K562 (cell line): Measurements from ENCODE around the gene AKNA. TPM values are rescaled to one million over a fixed set of nuclear protein-coding genes. Genes with fewer than 3 reads are reported as not detected.

Source experiments
- ATF7 ChIP-seq: fragments of 450-650 bp; IDR thresholded peaks from 2 replicates; pipeline ENCODE4 v1.7.1; 2014; ENCODE audit warnings: mild to moderate bottlenecking, moderate library complexity
- CEBPG ChIP-seq, 3 experiments: fragments of 200-800 bp in 1 of 3; sonication (Bioruptor generic) in 1 of 3; sonication (generic) in 1 of 3; formaldehyde crosslinking in 1 of 3; IDR thresholded peaks in 2 of 3; conservative IDR thresholded peaks in 1 of 3; 2 replicates each; pipeline versions ENCODE4 v1.6.1 to v1.8.0; 2016 to 2022; ENCODE audit warnings: missing compliant biosample characterization in 2 of 3, missing genetic modification characterization in 2 of 3, mild to moderate bottlenecking in 1 of 3, missing genetic modification reagents in 1 of 3
- E2F6 ChIP-seq, 2 experiments: IDR thresholded peaks; 2 replicates each; pipeline ENCODE4 v1.6.1; 2011; ENCODE audit warnings: borderline replicate concordance in 1 of 2, control low read depth in 1 of 2, low read depth in 1 of 2, low read length in 1 of 2, mild to moderate bottlenecking in 1 of 2, mixed read lengths in 1 of 2, moderate library complexity in 1 of 2; ENCODE audit not compliant: insufficient read depth in 1 of 2, insufficient read length in 1 of 2, poor library complexity in 1 of 2, severe bottlenecking in 1 of 2; ENCODE audit errors: extremely low read depth in 1 of 2
- EP400 ChIP-seq: fragments of 450-650 bp; IDR thresholded peaks from 2 replicates; pipeline ENCODE4 v1.6.1; 2017; ENCODE audit warnings: antibody characterized with exemption, mild to moderate bottlenecking, moderate library complexity
- MYC ChIP-seq, 2 experiments: fragments of 250-450 bp in 1 of 2; sonication (Bioruptor Pico) in 1 of 2; IDR thresholded peaks; 2 replicates each; pipeline versions ENCODE4 v1.5.1 to v1.6.1; 2012 to 2021; ENCODE audit warnings: low read depth in 2 of 2, borderline replicate concordance in 1 of 2, improper control_type of control experiment in 1 of 2, low read length in 1 of 2, mild to moderate bottlenecking in 1 of 2, moderate library complexity in 1 of 2
- NR2C2 ChIP-seq, 2 experiments: fragments of 200-800 bp in 1 of 2; sonication (Bioruptor generic) in 1 of 2; sonication (generic) in 1 of 2; formaldehyde crosslinking in 1 of 2; IDR thresholded peaks; 2 replicates each; pipeline versions ENCODE4 v1.6.1 to v1.8.0; 2016 to 2022; ENCODE audit warnings: mild to moderate bottlenecking in 1 of 2, missing compliant biosample characterization in 1 of 2, missing genetic modification characterization in 1 of 2, missing genetic modification reagents in 1 of 2
- SPI1 ChIP-seq: IDR thresholded peaks from 2 replicates; pipeline ENCODE4 v1.6.1; 2011; ENCODE audit warnings: low read depth, low read length, control low read depth, borderline replicate concordance
- TRIM24 ChIP-seq, 2 experiments: fragments of 450-650 bp; IDR thresholded peaks; 2 replicates each; pipeline ENCODE4 v1.6.1; 2016
- ZSCAN32 ChIP-seq: fragments of 450-650 bp; formaldehyde crosslinking; IDR thresholded peaks from 2 replicates; pipeline ENCODE4 v1.4.0; 2020; ENCODE audit warnings: mild to moderate bottlenecking, moderate library complexity
- polyA plus RNA-seq, 8 experiments: library from polyadenylated mRNA; depleted of rRNA in 4 of 8; stranded (reverse) in 5 of 8; unstranded in 3 of 8; fragments of >200 nt; fragmentation: Nextera tagmentation in 2 of 8; fragmentation: Illumina TruSeq in 1 of 8; extraction: Ambion mirVana in 2 of 8; extraction: Trizol in 1 of 8; gene quantifications; 2 replicates each; pipeline versions ENCODE4 v1.2.1 to v1.2.3, GENCODE V29; 2011 to 2014; ENCODE audit warnings: inconsistent platforms in 1 of 8, missing spikeins in 1 of 8
- total RNA-seq, 7 experiments: library from RNA; depleted of rRNA in 6 of 7; stranded (reverse); fragments of >200 nt in 6 of 7; fragmentation: Illumina TruSeq in 2 of 7; extraction: Trizol in 2 of 7; gene quantifications; 2 replicates each; pipeline versions ENCODE4 v1.2.1 to v1.2.3, GENCODE V29; 2011 to 2021; ENCODE audit warnings: low replicate concordance in 1 of 7
- TF ChIP-seq, protein P1 (sequence below): fragments of 450-650 bp; IDR thresholded peaks from 2 replicates; pipeline ENCODE4 v1.6.1; 2016; ENCODE audit warnings: mild to moderate bottlenecking, moderate library complexity
- TF ChIP-seq, protein P2 (sequence below): fragments of 450-650 bp; IDR thresholded peaks from 2 replicates; pipeline ENCODE4 v1.6.1; 2016; ENCODE audit warnings: missing biosample characterization, missing genetic modification characterization

The AKNA gene
- total and polyA plus RNA-seq, 9 of the 15 experiments (the other 6 are each of a cell fraction or from before 2014, with no cell fraction given) = 0.29 to 20.5 (median 3.9) TPM

DNA sequence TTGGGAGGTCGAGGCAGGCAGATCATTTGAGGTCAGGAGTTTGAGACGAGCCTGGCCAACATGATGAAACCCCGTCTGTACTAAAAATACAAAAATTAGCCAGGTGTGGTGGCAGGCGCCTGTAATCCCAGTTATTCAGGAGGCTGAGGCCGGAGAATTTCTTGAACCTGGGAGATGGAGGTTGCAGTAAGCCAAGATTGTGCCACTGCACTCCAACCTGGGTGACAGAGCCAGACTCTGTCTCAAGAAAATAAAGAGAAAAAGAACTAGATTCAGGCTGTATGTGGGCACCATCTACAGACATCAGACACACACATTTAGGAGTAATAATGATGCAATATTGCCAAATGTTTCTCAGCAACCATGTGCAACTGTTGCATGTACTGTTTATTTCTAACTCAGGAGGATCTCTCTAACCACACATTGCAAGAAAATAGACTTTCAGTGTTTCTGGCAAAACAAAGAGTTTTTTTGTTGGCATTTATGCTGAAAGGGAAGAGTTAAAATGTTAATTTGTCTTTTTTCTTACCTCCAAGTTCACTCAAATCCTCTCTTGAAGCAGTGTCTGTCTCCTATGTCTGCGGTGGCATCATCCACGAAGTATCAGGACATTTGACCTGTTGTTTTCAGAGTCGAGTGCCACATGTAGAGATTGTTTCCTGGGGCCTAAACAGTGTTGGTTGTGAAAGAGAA lies 70.0 kb downstream of the AKNA start (continued):
- TF ChIP-seq, protein P1, sequence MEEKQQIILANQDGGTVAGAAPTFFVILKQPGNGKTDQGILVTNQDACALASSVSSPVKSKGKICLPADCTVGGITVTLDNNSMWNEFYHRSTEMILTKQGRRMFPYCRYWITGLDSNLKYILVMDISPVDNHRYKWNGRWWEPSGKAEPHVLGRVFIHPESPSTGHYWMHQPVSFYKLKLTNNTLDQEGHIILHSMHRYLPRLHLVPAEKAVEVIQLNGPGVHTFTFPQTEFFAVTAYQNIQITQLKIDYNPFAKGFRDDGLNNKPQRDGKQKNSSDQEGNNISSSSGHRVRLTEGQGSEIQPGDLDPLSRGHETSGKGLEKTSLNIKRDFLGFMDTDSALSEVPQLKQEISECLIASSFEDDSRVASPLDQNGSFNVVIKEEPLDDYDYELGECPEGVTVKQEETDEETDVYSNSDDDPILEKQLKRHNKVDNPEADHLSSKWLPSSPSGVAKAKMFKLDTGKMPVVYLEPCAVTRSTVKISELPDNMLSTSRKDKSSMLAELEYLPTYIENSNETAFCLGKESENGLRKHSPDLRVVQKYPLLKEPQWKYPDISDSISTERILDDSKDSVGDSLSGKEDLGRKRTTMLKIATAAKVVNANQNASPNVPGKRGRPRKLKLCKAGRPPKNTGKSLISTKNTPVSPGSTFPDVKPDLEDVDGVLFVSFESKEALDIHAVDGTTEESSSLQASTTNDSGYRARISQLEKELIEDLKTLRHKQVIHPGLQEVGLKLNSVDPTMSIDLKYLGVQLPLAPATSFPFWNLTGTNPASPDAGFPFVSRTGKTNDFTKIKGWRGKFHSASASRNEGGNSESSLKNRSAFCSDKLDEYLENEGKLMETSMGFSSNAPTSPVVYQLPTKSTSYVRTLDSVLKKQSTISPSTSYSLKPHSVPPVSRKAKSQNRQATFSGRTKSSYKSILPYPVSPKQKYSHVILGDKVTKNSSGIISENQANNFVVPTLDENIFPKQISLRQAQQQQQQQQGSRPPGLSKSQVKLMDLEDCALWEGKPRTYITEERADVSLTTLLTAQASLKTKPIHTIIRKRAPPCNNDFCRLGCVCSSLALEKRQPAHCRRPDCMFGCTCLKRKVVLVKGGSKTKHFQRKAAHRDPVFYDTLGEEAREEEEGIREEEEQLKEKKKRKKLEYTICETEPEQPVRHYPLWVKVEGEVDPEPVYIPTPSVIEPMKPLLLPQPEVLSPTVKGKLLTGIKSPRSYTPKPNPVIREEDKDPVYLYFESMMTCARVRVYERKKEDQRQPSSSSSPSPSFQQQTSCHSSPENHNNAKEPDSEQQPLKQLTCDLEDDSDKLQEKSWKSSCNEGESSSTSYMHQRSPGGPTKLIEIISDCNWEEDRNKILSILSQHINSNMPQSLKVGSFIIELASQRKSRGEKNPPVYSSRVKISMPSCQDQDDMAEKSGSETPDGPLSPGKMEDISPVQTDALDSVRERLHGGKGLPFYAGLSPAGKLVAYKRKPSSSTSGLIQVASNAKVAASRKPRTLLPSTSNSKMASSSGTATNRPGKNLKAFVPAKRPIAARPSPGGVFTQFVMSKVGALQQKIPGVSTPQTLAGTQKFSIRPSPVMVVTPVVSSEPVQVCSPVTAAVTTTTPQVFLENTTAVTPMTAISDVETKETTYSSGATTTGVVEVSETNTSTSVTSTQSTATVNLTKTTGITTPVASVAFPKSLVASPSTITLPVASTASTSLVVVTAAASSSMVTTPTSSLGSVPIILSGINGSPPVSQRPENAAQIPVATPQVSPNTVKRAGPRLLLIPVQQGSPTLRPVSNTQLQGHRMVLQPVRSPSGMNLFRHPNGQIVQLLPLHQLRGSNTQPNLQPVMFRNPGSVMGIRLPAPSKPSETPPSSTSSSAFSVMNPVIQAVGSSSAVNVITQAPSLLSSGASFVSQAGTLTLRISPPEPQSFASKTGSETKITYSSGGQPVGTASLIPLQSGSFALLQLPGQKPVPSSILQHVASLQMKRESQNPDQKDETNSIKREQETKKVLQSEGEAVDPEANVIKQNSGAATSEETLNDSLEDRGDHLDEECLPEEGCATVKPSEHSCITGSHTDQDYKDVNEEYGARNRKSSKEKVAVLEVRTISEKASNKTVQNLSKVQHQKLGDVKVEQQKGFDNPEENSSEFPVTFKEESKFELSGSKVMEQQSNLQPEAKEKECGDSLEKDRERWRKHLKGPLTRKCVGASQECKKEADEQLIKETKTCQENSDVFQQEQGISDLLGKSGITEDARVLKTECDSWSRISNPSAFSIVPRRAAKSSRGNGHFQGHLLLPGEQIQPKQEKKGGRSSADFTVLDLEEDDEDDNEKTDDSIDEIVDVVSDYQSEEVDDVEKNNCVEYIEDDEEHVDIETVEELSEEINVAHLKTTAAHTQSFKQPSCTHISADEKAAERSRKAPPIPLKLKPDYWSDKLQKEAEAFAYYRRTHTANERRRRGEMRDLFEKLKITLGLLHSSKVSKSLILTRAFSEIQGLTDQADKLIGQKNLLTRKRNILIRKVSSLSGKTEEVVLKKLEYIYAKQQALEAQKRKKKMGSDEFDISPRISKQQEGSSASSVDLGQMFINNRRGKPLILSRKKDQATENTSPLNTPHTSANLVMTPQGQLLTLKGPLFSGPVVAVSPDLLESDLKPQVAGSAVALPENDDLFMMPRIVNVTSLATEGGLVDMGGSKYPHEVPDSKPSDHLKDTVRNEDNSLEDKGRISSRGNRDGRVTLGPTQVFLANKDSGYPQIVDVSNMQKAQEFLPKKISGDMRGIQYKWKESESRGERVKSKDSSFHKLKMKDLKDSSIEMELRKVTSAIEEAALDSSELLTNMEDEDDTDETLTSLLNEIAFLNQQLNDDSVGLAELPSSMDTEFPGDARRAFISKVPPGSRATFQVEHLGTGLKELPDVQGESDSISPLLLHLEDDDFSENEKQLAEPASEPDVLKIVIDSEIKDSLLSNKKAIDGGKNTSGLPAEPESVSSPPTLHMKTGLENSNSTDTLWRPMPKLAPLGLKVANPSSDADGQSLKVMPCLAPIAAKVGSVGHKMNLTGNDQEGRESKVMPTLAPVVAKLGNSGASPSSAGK = 0 out of 2 replicates have a peak, but pooled peaks have one; percentile 32
- TF ChIP-seq E2F6 (IDR thresholded peaks at IDR 0.05; ENCODE audit: borderline replicate concordance in 1 of 2, extremely low read depth in 1 of 2, insufficient read depth in 1 of 2, insufficient read length in 1 of 2, low read depth in 1 of 2, low read length in 1 of 2, poor library complexity in 1 of 2, severe bottlenecking in 1 of 2) = no peak
- TF ChIP-seq TRIM24 (IDR thresholded peaks at IDR 0.05) = peak; percentile 90 to 92; a peak in 2 of 4 replicates
- no peak for TF ChIP-seq NR2C2 (CRISPR knock-in tag; IDR thresholded peaks at IDR 0.05)
- peak; percentile 11; the same call in 1 of the 2 replicates for TF ChIP-seq NR2C2 (tag; IDR thresholded peaks at IDR 0.05)
- peak; percentile 52; the same call in 1 of the 2 replicates for TF ChIP-seq ATF7
- TF ChIP-seq SPI1 = no peak
- TF ChIP-seq MYC (IDR thresholded peaks at IDR 0.05; ENCODE audit: low read depth, low read length) = peak; percentile 83
- no peak for TF ChIP-seq MYC (CRISPR knock-in tag; IDR thresholded peaks at IDR 0.05; ENCODE audit: borderline replicate concordance, low read depth)
- TF ChIP-seq, protein P2, sequence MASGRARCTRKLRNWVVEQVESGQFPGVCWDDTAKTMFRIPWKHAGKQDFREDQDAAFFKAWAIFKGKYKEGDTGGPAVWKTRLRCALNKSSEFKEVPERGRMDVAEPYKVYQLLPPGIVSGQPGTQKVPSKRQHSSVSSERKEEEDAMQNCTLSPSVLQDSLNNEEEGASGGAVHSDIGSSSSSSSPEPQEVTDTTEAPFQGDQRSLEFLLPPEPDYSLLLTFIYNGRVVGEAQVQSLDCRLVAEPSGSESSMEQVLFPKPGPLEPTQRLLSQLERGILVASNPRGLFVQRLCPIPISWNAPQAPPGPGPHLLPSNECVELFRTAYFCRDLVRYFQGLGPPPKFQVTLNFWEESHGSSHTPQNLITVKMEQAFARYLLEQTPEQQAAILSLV (tag) = peak; percentile 67; the same call in 1 of the 2 replicates
- peak; percentile 70 for TF ChIP-seq EP400
- peak; percentile 96 for TF ChIP-seq CEBPG (CRISPR knock-in tag; IDR thresholded peaks at IDR 0.05)
- TF ChIP-seq CEBPG (tag; conservative IDR thresholded peaks at IDR 0.05 in 1 of 2, IDR thresholded peaks at IDR 0.05 in 1 of 2) = peak; percentile 99
- 0 out of 2 replicates have a peak, but pooled peaks have one; percentile 35 for TF ChIP-seq ZSCAN32 (CRISPR knock-in tag)
